Trophoblast cell (in vitro differentiated cells and primary cell): ENCODE results near the gene ATP1B1.
A peak's percentile ranks its signal among the peaks of the same experiment; 100 is the strongest.

Experiments used
- DNase-seq, 2 donors: peaks; one replicate each; pipeline ENCODE4 v3.0.0-alpha.2; 2016
- H2AFZ ChIP-seq: 2 replicates; pipeline ENCODE4 v1.6.1; 2013; ENCODE audit warnings: low read length, moderate library complexity, mild to moderate bottlenecking; ENCODE audit not compliant: insufficient read depth, poor library complexity
- H2AK5ac ChIP-seq: 2 replicates; pipeline ENCODE4 v1.6.1; 2013; ENCODE audit warnings: mild to moderate bottlenecking, low read length
- H2BK120ac ChIP-seq: 2 replicates; pipeline ENCODE4 v1.6.1; 2013; ENCODE audit warnings: low read length, mild to moderate bottlenecking, moderate library complexity; ENCODE audit not compliant: insufficient read depth, poor library complexity
- H2BK12ac ChIP-seq: 2 replicates; pipeline ENCODE4 v1.6.1; 2013; ENCODE audit warnings: mild to moderate bottlenecking, low read length, moderate library complexity
- H2BK5ac ChIP-seq: 2 replicates; pipeline ENCODE4 v1.6.1; 2013; ENCODE audit warnings: low read length, low read depth, moderate library complexity, mild to moderate bottlenecking; ENCODE audit not compliant: poor library complexity
- H3K14ac ChIP-seq: 2 replicates; pipeline ENCODE4 v1.6.1; 2013; ENCODE audit warnings: mild to moderate bottlenecking, low read length
- H3K18ac ChIP-seq: 2 replicates; pipeline ENCODE4 v1.6.1; 2013; ENCODE audit warnings: mild to moderate bottlenecking, low read length
- H3K23ac ChIP-seq: 2 replicates; pipeline ENCODE4 v1.6.1; 2013; ENCODE audit warnings: low read length
- H3K27ac ChIP-seq: 2 replicates; pipeline ENCODE4 v1.5.1; 2013; ENCODE audit warnings: low read depth, mild to moderate bottlenecking, inconsistent platforms, low read length, moderate library complexity
- H3K27me3 ChIP-seq: 2 replicates; pipeline ENCODE4 v1.6.1; 2013; ENCODE audit warnings: inconsistent platforms, mild to moderate bottlenecking, low read length, moderate library complexity; ENCODE audit not compliant: insufficient read depth
- H3K36me3 ChIP-seq, 2 experiments: 1 replicate in 1 of 2; 2 replicates in 1 of 2; pipeline ENCODE4 v1.6.1; 2013; ENCODE audit warnings: low read length in 2 of 2, mild to moderate bottlenecking in 2 of 2, moderate library complexity in 1 of 2; ENCODE audit not compliant: insufficient read depth in 2 of 2, control insufficient read depth in 1 of 2
- H3K4ac ChIP-seq: 2 replicates; pipeline ENCODE4 v1.6.1; 2013; ENCODE audit warnings: low read depth, mild to moderate bottlenecking, low read length, moderate library complexity
- H3K4me1 ChIP-seq, 2 experiments: 1 replicate in 1 of 2; 2 replicates in 1 of 2; pipeline ENCODE4 v1.6.1; 2013; ENCODE audit warnings: low read length in 2 of 2, mild to moderate bottlenecking in 2 of 2, moderate library complexity in 1 of 2; ENCODE audit not compliant: insufficient read depth in 2 of 2, control insufficient read depth in 1 of 2
- H3K4me2 ChIP-seq: 2 replicates; pipeline ENCODE4 v1.6.1; 2013; ENCODE audit warnings: inconsistent platforms, mild to moderate bottlenecking, low read length, moderate library complexity
- H3K4me3 ChIP-seq: 2 replicates; pipeline ENCODE4 v1.5.1; 2013; ENCODE audit warnings: mild to moderate bottlenecking, low read depth, low read length, inconsistent platforms
- H3K79me1 ChIP-seq: one replicate; pipeline ENCODE4 v1.6.1; 2013; ENCODE audit warnings: low read length
- H3K79me2 ChIP-seq: 2 replicates; pipeline ENCODE4 v1.6.1; 2013; ENCODE audit warnings: low read length, mild to moderate bottlenecking; ENCODE audit not compliant: control insufficient read depth, insufficient read depth, poor library complexity
- H3K9ac ChIP-seq: 2 replicates; pipeline ENCODE4 v1.6.1; 2013; ENCODE audit warnings: mild to moderate bottlenecking, low read length
- H3K9me3 ChIP-seq: 2 replicates; pipeline ENCODE4 v1.6.1; 2013; ENCODE audit warnings: low read depth, mild to moderate bottlenecking, control low read depth, inconsistent platforms, low read length; ENCODE audit not compliant: insufficient read depth
- H4K12ac ChIP-seq: 2 replicates; pipeline ENCODE4 v1.6.1; 2013; ENCODE audit warnings: low read depth, mild to moderate bottlenecking, low read length, moderate library complexity
- H4K8ac ChIP-seq: 2 replicates; pipeline ENCODE4 v1.6.1; 2013; ENCODE audit warnings: low read depth, mild to moderate bottlenecking, low read length, moderate library complexity
- H4K91ac ChIP-seq: one replicate; pipeline ENCODE4 v1.6.1; 2013; ENCODE audit warnings: low read depth, mild to moderate bottlenecking, low read length, moderate library complexity
- WGBS: extraction: QIAGEN DNeasy Blood & Tissue Kit; methylation state at CpG from one replicate; pipeline ENCODE4 v1.1.7; 2013; ENCODE audit warnings: missing lambda C conversion rate; ENCODE audit not compliant: insufficient read length, insufficient coverage; ENCODE audit errors: extremely low coverage; 5-methylcytosine and 5-hydroxymethylcytosine counted together

ATP1B1 gene

DNA sequence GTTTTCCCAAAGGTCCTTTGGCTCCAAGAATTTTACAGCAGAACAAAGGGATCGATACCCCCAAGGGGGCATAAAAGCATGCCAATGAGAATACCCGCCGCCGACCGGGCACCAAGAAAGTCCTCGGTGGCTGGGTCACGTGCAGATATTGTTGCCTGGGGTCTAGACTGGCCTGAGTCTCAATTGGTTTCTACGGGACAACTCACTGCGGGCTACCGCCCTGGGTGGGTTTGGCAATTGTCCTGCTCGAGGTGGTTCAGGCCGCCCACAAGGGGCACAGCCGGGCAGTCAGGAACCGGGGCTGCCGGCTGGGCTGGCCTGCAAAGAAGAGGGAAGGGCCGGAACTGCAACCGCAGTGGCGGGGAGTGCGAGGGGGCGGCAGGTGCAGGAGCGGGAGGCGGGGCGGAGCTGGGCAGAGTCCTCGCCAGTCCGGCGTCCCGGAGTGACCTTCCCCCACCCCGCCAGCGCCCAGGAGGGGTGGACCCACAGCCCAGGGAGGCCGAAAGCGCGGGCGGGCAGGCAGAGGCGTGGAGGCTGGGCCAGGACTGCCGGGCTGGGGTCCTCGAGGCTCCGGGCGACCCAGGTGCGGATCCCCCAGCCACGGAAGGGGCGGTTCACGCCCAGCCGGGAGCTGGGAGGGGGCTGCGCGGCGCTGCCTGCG, 926 bp upstream of the ATP1B1 start:
- H3K79me1 ChIP-seq, result peaks cover 39% of the 10 kb centered on the region
- H4K8ac ChIP-seq, result peak overlapping the region; percentile 87
- peak overlapping the region; percentile 51 for H3K4ac ChIP-seq
- no peaks in the 10 kb centered on the region for H3K9me3 ChIP-seq
- H2AK5ac ChIP-seq, result peak overlapping the region; percentile 41
- peak overlapping the region; percentile 74 for H2BK12ac ChIP-seq
- peak overlapping the region; percentile 95 for H4K91ac ChIP-seq
- H2BK5ac ChIP-seq, result peak overlapping the region; percentile 83
- H3K4me1 ChIP-seq, result peaks cover 20 to 31% of the 10 kb centered on the region in 2 experiments
- peak overlapping the region; percentile 83 for H2AFZ ChIP-seq
- peak overlapping the region; percentile 80 for H3K9ac ChIP-seq
- peak overlapping the region; percentile 87 for H2BK120ac ChIP-seq
- no peaks in the 10 kb centered on the region for H3K27me3 ChIP-seq
- H4K12ac ChIP-seq, result peak overlapping the region; percentile 58
- H3K14ac ChIP-seq, result peak overlapping the region; percentile 76
- WGBS, result no CpG with 5 or more reads among the region's 47 CpGs
- H3K27ac ChIP-seq, result peak overlapping the region; percentile 74
- H3K18ac ChIP-seq, result peak overlapping the region; percentile 86
- H3K79me2 ChIP-seq, result peaks cover 28% of the 10 kb centered on the region
- peak; percentile 60 to 61 for DNase-seq
- H3K4me3 ChIP-seq, result peak overlapping the region; percentile 79
- peaks cover 0 to 2% of the 10 kb centered on the region in 2 experiments for H3K36me3 ChIP-seq
- peak overlapping the region; percentile 86 for H3K4me2 ChIP-seq
- H3K23ac ChIP-seq, result no peak overlapping the region

GRCh38 chr1:169106921-169107602, 572 bp downstream of the ATP1B1 start:
- peak overlapping the region; percentile 49 for H4K12ac ChIP-seq

DNA sequence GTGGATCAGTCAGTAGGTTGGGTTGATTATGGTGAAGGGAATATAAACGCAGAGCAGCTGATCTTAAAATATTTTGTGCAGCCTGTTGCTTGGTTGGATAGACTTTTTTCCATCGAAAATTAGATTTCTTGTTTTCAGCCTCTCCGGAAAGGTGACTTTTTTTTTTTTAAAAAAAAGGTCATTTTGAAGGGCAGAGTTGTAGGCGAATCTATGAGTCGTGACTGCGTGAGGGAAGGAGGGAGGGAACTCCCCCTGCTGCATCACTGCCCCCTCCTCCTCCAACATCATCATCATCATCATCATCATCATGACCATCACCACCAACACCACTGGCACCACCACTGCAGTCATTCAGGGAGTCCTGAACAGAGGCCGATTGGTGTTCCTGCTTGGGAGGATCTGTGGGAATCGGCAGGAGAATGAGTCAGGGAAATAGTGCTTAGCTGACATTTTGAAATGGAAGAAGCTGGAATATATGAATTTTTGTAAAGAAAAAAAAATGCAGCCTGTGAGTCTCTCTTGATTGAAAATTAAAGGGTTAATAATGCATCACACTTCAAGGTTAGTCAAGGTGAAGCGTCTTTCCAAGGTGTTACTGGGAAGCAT, 1.2 kb downstream of the ATP1B1 start:
- Histone ChIP-seq H3K23ac (no peak overlapping the region), H3K27ac (peak overlapping the region; percentile 7), H3K4me1 (peaks cover 24 to 39% of the 10 kb centered on the region in 2 experiments), H3K14ac (peak overlapping the region; percentile 64), H2AFZ (no peak overlapping the region), H2BK120ac (no peak overlapping the region), H3K9me3 (no peaks in the 10 kb centered on the region), H3K79me1 (peaks cover 42% of the 10 kb centered on the region), H3K79me2 (peaks cover 28% of the 10 kb centered on the region), H3K9ac (peak overlapping the region; percentile 88), H3K4me3 (peak overlapping the region; percentile 100), H2AK5ac (no peak overlapping the region), H3K4me2 (peak overlapping the region; percentile 74), H3K27me3 (no peaks in the 10 kb centered on the region), H3K36me3 (peaks cover 9 to 14% of the 10 kb centered on the region in 2 experiments), H3K4ac (peak overlapping the region; percentile 98), H4K12ac (no peak overlapping the region), H2BK5ac (peak overlapping the region; percentile 70), H4K8ac (no peak overlapping the region), H3K18ac (peak overlapping the region; percentile 51), H2BK12ac (no peak overlapping the region), H4K91ac (peak overlapping the region; percentile 17)
- no CpG with 5 or more reads among the region's 9 CpGs for WGBS
- DNase-seq, result no peak

More at GRCh38 chr1:169106921-169107602, 572 bp downstream of the ATP1B1 start:
- Histone ChIP-seq H3K14ac (peak overlapping the region; percentile 91), H2BK120ac (peak overlapping the region; percentile 59), H2BK12ac (peak overlapping the region; percentile 27), H3K4me3 (peak overlapping the region; percentile 100), H3K36me3 (peaks cover 5 to 9% of the 10 kb centered on the region in 2 experiments), H2AFZ (peak overlapping the region; percentile 66), H3K18ac (peak overlapping the region; percentile 95), H3K9me3 (no peaks in the 10 kb centered on the region), H3K9ac (peak overlapping the region; percentile 88), H3K4ac (peak overlapping the region; percentile 98), H4K91ac (peak overlapping the region; percentile 86), H3K4me2 (peak overlapping the region; percentile 74), H3K79me2 (peaks cover 28% of the 10 kb centered on the region), H3K79me1 (peaks cover 39% of the 10 kb centered on the region), H2BK5ac (peak overlapping the region; percentile 96), H2AK5ac (peak overlapping the region; percentile 31), H3K4me1 (peaks cover 23 to 39% of the 10 kb centered on the region in 2 experiments), H4K8ac (peak overlapping the region; percentile 68), H3K27ac (peak overlapping the region; percentile 93), H3K23ac (no peak overlapping the region), H3K27me3 (no peaks in the 10 kb centered on the region)
- no CpG with 5 or more reads among the region's 41 CpGs for WGBS
- DNase-seq, result no peak

- H3K9me3 ChIP-seq, result no peaks in the 10 kb centered on the region
- H3K4me1 ChIP-seq, result peaks cover 19 to 36% of the 10 kb centered on the region in 2 experiments
- peak overlapping the region; percentile 56 for H4K91ac ChIP-seq
- no peak overlapping the region for H3K18ac ChIP-seq
- H3K23ac ChIP-seq, result no peak overlapping the region
- H3K4me2 ChIP-seq, result peak overlapping the region; percentile 74
- no peak for DNase-seq
- H3K14ac ChIP-seq, result peak overlapping the region; percentile 45
- peaks cover 28% of the 10 kb centered on the region for H3K79me2 ChIP-seq
- H2AK5ac ChIP-seq, result no peak overlapping the region
- no peak overlapping the region for H2BK5ac ChIP-seq
- H4K8ac ChIP-seq, result no peak overlapping the region
- no peak overlapping the region for H2BK120ac ChIP-seq
- peak overlapping the region; percentile 85 for H3K9ac ChIP-seq
- peak overlapping the region; percentile 99 for H3K4ac ChIP-seq
- H3K27ac ChIP-seq, result peak overlapping the region; percentile 55
- peak overlapping the region; percentile 63 for H3K4me3 ChIP-seq
- peaks cover 9 to 14% of the 10 kb centered on the region in 2 experiments for H3K36me3 ChIP-seq
- H3K27me3 ChIP-seq, result no peaks in the 10 kb centered on the region
- peaks cover 37% of the 10 kb centered on the region for H3K79me1 ChIP-seq
- WGBS, result no CpG with 5 or more reads among the region's 2 CpGs
- peak overlapping the region; percentile 10 for H2BK12ac ChIP-seq
- H4K12ac ChIP-seq, result no peak overlapping the region
- H2AFZ ChIP-seq, result no peak overlapping the region
These were observed 1.7 kb downstream of the ATP1B1 start for GRCh38 chr1:169108223-169108622.
